ENCODE data around the gene RABGEF1. TPM values are rescaled to one million over a fixed set of nuclear protein-coding genes. Genes with fewer than 3 reads are reported as not detected.

The RABGEF1 gene
- total and polyA plus RNA-seq, 4 donors = 5.2 to 14.0 (median 7.7) TPM

DNA sequence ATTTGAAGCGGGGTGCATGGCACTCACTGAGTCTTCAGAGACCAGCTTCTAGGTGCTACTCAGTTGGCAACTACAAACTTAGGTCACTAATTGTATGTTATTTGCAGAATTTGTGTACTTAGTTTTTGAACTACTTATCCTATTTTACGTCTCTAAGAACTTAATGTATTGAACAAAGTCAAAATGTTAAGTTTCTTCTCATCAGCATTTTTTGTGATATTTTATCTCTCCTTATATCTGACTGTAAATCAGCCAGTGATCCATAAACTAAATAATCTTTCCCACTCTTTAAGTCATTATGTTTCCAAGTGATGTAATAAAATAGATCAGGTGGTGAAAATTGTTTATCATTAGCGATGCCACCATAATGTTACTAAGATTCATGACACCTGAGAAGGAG, 120.2 kb downstream of the RABGEF1 start:
- no peak overlapping the region for H3K27ac ChIP-seq (ENCODE audit: low read depth in 1 of 2, low read length in 2 of 2)
- H3K4me3 ChIP-seq (ENCODE audit: low read depth in 1 of 3, low read length in 3 of 3) = no peak overlapping the region
- no peaks in the 10 kb centered on the region for H3K4me1 ChIP-seq (ENCODE audit: control insufficient read depth in 4 of 4, insufficient read depth in 4 of 4, low read length in 3 of 4)
- no peak for TF ChIP-seq RXRA (IDR thresholded peaks at IDR 0.05)
- TF ChIP-seq FOXA2 (IDR thresholded peaks at IDR 0.05) = no peak
- TF ChIP-seq, protein P1, sequence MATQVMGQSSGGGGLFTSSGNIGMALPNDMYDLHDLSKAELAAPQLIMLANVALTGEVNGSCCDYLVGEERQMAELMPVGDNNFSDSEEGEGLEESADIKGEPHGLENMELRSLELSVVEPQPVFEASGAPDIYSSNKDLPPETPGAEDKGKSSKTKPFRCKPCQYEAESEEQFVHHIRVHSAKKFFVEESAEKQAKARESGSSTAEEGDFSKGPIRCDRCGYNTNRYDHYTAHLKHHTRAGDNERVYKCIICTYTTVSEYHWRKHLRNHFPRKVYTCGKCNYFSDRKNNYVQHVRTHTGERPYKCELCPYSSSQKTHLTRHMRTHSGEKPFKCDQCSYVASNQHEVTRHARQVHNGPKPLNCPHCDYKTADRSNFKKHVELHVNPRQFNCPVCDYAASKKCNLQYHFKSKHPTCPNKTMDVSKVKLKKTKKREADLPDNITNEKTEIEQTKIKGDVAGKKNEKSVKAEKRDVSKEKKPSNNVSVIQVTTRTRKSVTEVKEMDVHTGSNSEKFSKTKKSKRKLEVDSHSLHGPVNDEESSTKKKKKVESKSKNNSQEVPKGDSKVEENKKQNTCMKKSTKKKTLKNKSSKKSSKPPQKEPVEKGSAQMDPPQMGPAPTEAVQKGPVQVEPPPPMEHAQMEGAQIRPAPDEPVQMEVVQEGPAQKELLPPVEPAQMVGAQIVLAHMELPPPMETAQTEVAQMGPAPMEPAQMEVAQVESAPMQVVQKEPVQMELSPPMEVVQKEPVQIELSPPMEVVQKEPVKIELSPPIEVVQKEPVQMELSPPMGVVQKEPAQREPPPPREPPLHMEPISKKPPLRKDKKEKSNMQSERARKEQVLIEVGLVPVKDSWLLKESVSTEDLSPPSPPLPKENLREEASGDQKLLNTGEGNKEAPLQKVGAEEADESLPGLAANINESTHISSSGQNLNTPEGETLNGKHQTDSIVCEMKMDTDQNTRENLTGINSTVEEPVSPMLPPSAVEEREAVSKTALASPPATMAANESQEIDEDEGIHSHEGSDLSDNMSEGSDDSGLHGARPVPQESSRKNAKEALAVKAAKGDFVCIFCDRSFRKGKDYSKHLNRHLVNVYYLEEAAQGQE (IDR thresholded peaks at IDR 0.05) = no peak
- TF ChIP-seq YY1 (IDR thresholded peaks at IDR 0.05) = no peak
- TF ChIP-seq, protein P2, sequence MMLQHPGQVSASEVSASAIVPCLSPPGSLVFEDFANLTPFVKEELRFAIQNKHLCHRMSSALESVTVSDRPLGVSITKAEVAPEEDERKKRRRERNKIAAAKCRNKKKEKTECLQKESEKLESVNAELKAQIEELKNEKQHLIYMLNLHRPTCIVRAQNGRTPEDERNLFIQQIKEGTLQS (IDR thresholded peaks at IDR 0.05) = no peak
- no peak for TF ChIP-seq GABPA (IDR thresholded peaks at IDR 0.05 in 1 of 2, conservative IDR thresholded peaks at IDR 0.05 in 1 of 2)
- TF ChIP-seq, protein P3, sequence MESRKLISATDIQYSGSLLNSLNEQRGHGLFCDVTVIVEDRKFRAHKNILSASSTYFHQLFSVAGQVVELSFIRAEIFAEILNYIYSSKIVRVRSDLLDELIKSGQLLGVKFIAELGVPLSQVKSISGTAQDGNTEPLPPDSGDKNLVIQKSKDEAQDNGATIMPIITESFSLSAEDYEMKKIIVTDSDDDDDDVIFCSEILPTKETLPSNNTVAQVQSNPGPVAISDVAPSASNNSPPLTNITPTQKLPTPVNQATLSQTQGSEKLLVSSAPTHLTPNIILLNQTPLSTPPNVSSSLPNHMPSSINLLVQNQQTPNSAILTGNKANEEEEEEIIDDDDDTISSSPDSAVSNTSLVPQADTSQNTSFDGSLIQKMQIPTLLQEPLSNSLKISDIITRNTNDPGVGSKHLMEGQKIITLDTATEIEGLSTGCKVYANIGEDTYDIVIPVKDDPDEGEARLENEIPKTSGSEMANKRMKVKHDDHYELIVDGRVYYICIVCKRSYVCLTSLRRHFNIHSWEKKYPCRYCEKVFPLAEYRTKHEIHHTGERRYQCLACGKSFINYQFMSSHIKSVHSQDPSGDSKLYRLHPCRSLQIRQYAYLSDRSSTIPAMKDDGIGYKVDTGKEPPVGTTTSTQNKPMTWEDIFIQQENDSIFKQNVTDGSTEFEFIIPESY (IDR thresholded peaks at IDR 0.05) = no peak
- TF ChIP-seq, protein P4, sequence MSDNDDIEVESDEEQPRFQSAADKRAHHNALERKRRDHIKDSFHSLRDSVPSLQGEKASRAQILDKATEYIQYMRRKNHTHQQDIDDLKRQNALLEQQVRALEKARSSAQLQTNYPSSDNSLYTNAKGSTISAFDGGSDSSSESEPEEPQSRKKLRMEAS (IDR thresholded peaks at IDR 0.05) = no peak
- no peaks in the 10 kb centered on the region for H3K27me3 ChIP-seq (ENCODE audit: control insufficient read depth in 4 of 4, insufficient read depth in 4 of 4, low read length in 3 of 4)
- 97% methylated on average over 3 of the region's 3 CpGs for WGBS
- no peak for DNase-seq (ENCODE audit: low spot score)
- H3K36me3 ChIP-seq (ENCODE audit: control insufficient read depth in 4 of 4, insufficient read depth in 3 of 4, low read depth in 1 of 4, low read length in 3 of 4) = peaks cover 6 to 33% (median 16%) of the 10 kb centered on the region in 4 donors
- H3K9me3 ChIP-seq (ENCODE audit: control insufficient read depth in 4 of 4, low read length in 3 of 4) = no peaks in the 10 kb centered on the region
- H3K9ac ChIP-seq (ENCODE audit: low read depth in 1 of 2, low read length in 2 of 2) = no peak overlapping the region

Small RNA genes lying within 50 kb of the gene (small RNA-seq; reads per million reads assigned to genes)
- not detected for gene AC027644.2

Other genes with a start within 250 kb of the RABGEF1 start
- 1 to 10 TPM; 4.4 to 5.1 TPM for gene KCTD7, start 111.9 kb upstream of the RABGEF1 start, total RNA-seq
- gene KCTD7, start 111.9 kb upstream of the RABGEF1 start, polyA plus RNA-seq = 1 to 10 TPM; 1.4 to 1.5 TPM
- 10 to 100 TPM; 42.4 to 45.6 TPM for gene TMEM248, start 180.5 kb downstream of the RABGEF1 start, total RNA-seq
- 10 to 100 TPM; 31.4 to 40.9 TPM for gene TMEM248, start 180.5 kb downstream of the RABGEF1 start, polyA plus RNA-seq